HG02642 (cell line): ENCODE data around the gene PKMYT1.
A peak's percentile ranks its signal among the peaks of the same experiment; 100 is the strongest.

Source experiments
- ATAC-seq: cut with Tn5 transposase; IDR thresholded peaks from one replicate; pipeline ENCODE4 v1.9.1; 2021; ENCODE audit warnings: mild to moderate bottlenecking; ENCODE audit not compliant: unreplicated experiment, poor library complexity

The PKMYT1 gene

DNA sequence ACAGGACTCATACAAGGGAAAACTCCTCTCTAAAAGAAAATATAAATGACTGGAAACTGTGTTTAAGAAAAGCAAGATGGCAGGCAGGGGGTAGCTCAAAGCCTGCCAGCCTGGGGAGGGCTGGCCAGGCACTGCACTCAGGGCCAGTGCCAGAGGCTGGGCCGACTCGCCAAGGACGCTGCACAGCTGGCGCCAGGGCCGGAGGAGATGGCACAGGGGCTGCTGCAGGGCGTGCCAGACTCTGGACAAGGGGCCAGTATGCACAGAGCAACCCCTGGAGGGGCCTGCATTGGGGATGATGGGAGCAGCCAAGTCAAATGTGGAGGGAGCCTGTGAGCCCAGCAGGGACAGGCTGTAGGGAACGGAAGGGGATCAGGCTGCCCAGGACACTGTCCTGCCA is 4.0 kb downstream of the PKMYT1 start:
- ATAC-seq = no peak

GRCh38 chr16:2975161-2975795 is 5.0 kb downstream of the PKMYT1 start:
- no peak for ATAC-seq

DNA sequence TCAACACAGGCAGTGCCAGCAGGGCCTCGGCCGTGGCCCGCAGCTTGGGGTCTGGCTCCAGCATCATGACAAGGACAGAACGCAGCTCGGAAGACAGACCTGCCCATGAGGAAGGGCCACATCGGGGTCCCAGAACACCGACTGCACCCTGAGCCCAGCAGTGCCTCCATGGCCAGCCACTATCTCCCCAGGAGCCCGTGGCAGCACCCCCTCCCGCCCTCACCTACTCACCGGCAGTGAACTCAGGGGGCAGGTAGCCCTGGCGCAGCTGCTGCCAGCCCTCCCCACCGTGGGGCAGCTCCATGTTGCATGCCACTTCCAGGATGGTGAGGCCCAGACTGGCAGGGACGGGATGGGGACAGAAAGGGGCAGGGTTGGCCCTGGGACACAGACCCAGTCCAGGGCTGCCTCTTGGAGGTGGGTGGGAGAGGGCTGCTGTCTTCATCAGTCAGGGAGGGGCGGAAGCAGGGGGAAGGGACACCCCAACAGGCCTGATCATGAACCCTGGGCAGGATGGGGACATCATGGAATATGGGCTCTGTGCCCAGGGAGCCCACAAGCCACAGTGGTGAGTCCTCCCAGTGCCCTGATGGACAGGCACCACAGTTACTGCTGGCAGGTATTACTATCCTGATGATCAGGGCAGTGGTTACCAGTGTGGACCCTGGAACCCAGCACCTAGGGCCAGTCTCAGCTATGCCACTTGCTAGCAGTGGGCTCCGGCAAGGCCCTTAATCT is 5.8 kb downstream of the PKMYT1 start:
- ATAC-seq = no peak

DNA sequence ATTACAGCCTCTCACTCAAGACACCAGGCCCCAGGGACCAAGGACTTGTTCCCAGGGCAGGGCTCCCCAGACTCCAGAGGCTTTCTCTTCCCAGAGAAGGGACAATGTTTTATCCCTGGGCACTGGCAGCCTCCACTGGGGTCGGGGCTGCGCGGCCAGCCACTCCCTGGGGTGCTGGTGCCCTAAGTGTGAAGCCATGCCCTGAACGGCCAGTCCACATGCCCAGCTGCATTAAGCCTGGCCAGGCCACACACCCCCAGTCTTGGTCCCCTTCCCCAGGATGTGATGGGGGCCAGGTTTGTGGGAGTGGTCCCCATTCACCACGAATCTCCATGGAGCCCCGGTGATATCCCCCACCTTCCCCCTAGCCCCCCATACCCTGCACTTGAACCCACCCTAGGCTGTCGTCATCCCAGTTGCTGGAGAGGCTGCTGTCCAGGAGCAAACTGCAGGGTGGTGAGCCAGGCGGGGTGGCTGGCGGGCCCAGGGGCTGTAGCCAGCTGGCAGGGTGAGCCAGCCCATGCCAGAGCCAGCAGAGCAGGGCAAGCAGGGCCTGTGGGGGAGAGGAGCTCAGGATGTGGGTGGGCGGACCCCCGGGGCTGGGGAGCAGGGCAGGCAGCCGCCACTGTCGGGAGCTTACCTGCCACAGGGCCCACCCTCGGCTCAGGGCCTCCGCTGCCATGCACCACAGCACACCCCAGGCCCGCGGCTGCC is 6.5 kb downstream of the PKMYT1 start:
- no peak for ATAC-seq

GRCh38 chr16:2973093-2973492 is 7.2 kb downstream of the PKMYT1 start:
- no peak for ATAC-seq

- ATAC-seq = no peak
Observed at GRCh38 chr16:2971985-2972784, 8.1 kb downstream of the PKMYT1 start.

GRCh38 chr16:2971134-2971984 is 8.9 kb downstream of the PKMYT1 start:
- ATAC-seq = no peak

DNA sequence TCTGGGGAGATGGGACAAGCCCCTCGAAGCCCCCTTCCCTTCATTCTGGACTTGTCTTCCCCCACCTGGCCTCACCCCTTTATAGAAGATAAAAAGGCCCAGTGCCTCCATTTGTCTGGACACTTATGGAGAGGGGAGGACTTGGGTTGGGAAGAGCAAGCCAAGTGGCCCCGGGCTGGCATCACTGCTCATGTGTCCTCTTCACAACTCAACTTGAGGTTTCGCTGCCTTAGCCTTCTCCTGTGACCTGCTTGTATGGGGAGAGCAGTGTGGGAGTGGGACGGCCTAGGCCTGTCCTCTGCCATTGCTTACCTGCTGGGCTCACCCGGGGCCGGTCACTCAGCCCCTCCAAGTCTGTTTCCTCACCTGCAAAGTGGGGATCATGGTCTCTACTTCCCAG is 9.7 kb downstream of the PKMYT1 start:
- ATAC-seq = no peak

GRCh38 chr16:2969545-2970521 is 10.4 kb downstream of the PKMYT1 start:
- peak; percentile 29 for ATAC-seq

- ATAC-seq = peak; percentile 77
Observed at GRCh38 chr16:2968738-2969544, 11.3 kb downstream of the PKMYT1 start, which contains the start of gene PAQR4. PAQR4 (plus strand) TSS chr16:2969348; CDS start chr16:2969675, 327 bp downstream.

DNA sequence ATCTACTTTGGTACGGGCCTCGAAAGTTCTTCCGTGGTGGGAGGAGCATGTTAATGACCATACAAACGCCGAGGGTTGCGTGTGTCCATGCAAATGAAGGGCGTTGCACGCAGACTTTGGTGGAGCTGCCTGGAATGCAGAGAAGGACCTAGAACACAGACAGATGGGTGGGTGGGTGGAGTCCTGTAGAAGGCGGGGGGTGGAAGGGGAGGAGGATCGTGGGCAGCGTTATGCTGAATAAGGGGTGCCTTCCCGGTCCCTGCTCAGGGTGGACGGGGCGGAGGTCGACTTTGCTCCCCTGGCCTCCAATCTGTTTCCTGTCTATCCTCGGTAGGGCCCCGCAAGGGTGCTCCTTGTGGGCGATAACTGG is 11.9 kb downstream of the PKMYT1 start:
- ATAC-seq = no peak

- ATAC-seq = no peak
Observed at GRCh38 chr16:2967721-2968161, 12.5 kb downstream of the PKMYT1 start.

GRCh38 chr16:2967211-2967631 is 13.0 kb downstream of the PKMYT1 start:
- ATAC-seq = no peak

GRCh38 chr16:2966808-2967191 is 13.4 kb downstream of the PKMYT1 start:
- no peak for ATAC-seq

GRCh38 chr16:2966043-2966807 is 14.0 kb downstream of the PKMYT1 start:
- no peak for ATAC-seq

GRCh38 chr16:2964475-2965336 is 15.5 kb downstream of the PKMYT1 start:
- ATAC-seq = no peak
